GM19467 (cell line): ENCODE data around the gene MAP3K20.
"Not testable (repeated sequence)": the region's sequence is repeated elsewhere in the genome, so short reads cannot be mapped to it uniquely, and the experiment has no call there.

Experiments used
- ATAC-seq: cut with Tn5 transposase; IDR thresholded peaks from one replicate; pipeline ENCODE4 v1.9.1; 2021; ENCODE audit warnings: mild to moderate bottlenecking, moderate library complexity; ENCODE audit not compliant: unreplicated experiment

Gene MAP3K20

GRCh38 chr2:173119069-173119807 is 43.6 kb downstream of the MAP3K20 start:
- ATAC-seq, result no peak

- ATAC-seq, result no peak
Measured at GRCh38 chr2:173119944-173120343, 44.3 kb downstream of the MAP3K20 start.

GRCh38 chr2:173122936-173123335 is 47.3 kb downstream of the MAP3K20 start:
- ATAC-seq, result no peak

DNA sequence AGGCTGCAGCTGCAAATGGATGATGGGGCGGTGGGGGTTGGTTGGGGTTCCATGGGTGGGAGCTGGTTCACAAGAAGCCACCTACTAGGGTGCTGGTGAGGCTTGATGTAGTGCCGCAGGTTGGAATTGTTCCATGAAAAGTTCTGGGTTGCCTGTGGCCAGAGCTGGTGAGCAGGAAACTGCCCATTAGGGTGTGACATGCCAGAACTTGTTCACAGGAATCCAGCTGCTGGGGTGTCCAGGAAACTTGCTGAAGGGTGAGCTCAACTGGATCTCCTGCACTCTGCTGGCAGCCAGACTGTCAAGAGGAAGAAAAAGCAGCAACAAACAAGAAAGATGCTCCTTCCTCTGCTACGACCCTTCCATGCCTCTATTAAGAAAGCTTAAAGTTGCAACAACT is 48.8 kb downstream of the MAP3K20 start:
- ATAC-seq, result no peak

DNA sequence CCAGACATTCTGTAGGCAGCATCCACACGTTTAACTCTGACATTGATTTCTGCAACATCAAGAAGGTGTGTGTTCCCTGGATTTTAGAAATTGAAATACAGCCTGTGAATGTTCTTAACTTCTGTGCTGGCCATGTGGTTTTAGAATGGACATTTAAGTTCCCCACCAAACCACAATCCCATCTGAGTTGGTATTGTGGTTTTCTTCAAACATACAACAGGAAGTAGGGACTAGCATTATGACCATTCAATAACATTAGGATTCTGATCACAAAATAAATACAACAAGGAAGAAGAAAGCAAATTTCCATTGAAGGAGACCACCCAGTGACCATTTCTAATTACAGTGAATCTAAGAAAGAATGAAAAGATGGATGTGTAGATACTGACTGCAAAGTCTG is 51.2 kb downstream of the MAP3K20 start:
- ATAC-seq, result no peak

DNA sequence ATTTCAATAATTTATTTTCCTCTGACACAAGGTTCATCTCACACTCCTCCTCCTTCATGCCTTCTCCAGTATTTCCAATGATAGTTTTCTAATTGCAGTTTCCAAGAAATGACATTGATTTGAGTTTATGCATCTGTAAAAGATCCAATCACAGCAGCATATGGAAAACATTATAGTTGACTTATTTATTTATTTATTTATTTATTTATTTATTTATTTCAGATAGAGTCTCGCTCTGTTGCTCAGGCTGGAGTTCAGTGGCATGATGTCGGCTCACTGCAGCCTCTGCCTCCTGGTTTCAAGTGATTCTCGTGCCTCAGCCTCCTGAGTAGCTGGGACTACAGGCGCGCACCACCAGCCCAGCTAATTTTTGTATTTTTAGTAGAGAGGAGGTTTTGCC is 52.5 kb downstream of the MAP3K20 start:
- not testable (repeated sequence) for ATAC-seq

DNA sequence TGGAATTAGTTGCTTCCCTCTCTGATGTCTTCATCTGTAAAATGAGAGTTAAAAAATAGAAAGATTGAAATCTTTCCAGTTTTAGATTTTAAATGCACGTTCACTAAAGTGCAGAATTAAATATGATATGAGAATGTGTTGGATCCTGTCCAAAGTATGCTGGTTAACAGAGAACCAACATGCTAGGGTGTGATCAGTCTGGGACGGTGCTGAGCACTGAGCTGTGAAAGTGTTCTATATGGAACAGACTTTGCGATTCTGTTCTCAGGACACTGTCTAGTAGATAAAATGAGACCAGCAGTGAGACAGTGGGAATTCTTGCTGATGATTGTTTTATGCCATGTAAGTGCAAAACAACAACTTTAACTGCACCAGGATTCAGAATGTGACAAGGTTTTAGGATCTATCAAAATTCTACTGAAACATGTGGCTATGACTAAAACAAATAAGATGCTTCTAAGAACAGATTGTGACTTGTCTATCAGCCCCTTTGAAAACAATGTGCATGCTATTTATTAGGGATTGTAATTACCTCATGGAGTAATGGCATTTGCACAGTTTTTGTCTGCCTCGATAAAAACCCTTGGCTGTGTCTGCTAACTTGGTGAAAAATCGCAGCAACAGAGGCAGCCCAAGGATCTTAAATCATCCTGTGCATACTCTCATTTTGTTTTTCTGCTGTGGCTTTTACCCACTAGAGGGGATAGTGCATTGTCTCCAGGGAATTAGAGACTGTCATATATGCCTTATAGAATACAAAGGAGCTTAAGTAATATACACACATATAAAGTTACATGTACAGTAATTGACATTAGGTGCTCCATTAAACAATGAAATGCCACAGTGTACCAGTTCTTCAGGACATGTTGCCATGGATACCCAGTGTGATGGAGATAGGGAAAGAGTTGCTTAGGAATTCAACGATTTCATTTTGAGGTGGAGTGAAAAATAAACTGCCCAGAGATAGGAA is 55.1 kb downstream of the MAP3K20 start:
- ATAC-seq, result no peak

- ATAC-seq, result no peak
Measured at GRCh38 chr2:173132531-173132930, 56.9 kb downstream of the MAP3K20 start.

DNA sequence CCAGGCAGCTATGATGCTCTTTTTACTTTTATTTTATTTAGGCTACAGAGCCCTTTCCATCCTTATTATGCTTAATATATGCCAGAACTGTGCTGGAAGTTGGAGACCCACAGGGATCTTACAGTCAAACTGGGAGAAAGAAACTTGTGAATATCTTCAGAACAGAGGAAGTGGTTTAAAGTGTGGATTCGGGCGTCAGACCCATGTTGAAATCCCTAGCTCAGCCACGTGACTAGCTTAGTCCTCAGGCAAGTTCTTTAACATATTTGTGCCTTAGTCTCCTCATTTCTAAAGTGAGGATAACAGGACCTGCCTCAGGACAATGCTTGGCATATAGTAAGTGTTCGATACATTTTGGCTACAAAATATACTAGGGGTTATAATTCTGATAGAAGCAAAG is 59.1 kb downstream of the MAP3K20 start:
- no peak for ATAC-seq

GRCh38 chr2:173136067-173136466 is 60.4 kb downstream of the MAP3K20 start:
- ATAC-seq, result no peak

DNA sequence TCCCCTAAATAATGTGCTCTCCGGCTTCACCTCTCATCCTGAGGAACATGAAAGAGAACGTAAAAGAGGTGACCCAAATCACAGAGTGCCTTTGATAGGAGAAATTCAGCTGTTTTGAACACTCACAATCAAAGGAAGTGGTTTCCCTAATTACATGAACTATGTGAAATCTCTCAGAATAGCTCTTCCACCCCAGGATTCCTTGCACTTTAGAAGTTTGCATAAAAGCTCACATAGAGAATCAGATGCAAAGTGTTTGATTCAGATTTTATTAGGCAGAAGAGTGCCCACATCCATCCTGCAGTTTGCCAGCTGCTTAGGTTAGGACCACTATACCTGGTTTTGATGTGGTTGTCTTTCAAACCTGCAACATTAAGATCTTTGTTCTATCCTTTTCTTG is 61.0 kb downstream of the MAP3K20 start:
- no peak for ATAC-seq

GRCh38 chr2:173137610-173138009 is 62.0 kb downstream of the MAP3K20 start:
- no peak for ATAC-seq

GRCh38 chr2:173138962-173139361 is 63.3 kb downstream of the MAP3K20 start:
- ATAC-seq, result no peak

GRCh38 chr2:173141666-173142065 is 66.0 kb downstream of the MAP3K20 start:
- no peak for ATAC-seq

- ATAC-seq, result no peak
Measured at GRCh38 chr2:173145454-173145853, 69.8 kb downstream of the MAP3K20 start.

DNA sequence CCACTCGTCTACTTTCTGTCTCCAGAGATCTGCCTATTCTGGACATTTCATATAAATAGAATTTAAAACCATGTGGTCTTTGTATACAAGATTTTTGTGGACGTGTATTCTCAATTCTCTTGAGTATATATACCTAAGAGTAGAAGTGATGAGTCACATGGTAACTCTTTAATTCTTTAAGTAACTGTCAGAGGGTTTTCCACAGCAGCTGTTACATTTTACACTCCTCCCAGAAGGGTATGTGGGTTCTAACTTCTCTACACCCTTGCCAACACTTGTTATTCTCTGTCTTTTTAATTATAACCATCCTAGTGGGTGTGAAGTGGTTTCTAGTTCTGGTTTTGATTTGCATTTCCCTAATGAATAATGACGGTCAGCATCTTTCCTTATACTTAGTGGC is 70.9 kb downstream of the MAP3K20 start:
- ATAC-seq, result no peak

GRCh38 chr2:173148520-173148919 is 72.9 kb downstream of the MAP3K20 start:
- no peak for ATAC-seq

GRCh38 chr2:173149491-173149890 is 73.8 kb downstream of the MAP3K20 start:
- ATAC-seq, result peak; percentile 89

DNA sequence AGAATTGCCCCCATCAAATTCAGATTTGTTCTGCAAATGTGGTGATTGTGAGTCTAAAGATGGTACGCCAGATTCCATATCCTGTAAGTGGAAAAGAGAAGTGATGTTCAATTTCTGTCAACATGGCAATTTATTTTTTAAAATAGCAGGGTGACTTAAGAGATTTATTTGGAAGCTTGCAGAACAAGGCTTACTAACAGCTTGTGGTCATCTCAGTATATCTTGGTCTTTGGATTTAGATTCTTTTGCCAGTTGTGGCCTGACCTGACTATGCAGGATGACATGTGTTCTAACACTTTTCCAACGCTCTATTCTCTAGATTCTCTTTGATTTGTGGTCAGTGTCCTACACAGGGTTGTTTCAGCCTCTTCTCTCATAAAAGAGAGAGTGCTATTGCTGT is 74.4 kb downstream of the MAP3K20 start:
- ATAC-seq, result no peak

DNA sequence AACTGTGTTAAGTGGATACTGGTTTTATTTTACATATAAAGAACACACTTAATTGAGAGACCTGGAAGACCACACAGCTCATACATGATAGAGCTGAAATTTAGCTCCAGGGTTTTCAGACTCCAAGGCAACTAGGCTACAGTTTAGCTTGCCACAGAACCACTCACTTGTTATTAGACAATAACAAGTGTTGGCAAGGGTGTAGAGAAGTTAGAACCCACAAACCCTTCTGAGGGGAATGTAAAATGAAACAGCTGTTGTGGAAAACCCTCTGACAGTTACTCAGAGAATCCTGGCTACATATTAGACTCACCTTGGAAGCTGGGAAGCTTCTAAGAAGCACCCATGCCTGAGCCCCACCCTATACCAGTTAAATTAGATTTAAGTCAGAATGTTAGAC is 75.3 kb downstream of the MAP3K20 start:
- no peak for ATAC-seq

GRCh38 chr2:173151671-173152401 is 76.2 kb downstream of the MAP3K20 start:
- ATAC-seq, result no peak
